GM12875 (cell line): ENCODE data around the gene CEP63.

Experiments
- H3K4me3 ChIP-seq: one replicate; pipeline ENCODE4 v1.5.1; 2011; ENCODE audit warnings: low read depth, low read length, control low read depth
- CTCF ChIP-seq: IDR thresholded peaks from 2 replicates; pipeline ENCODE4 v1.5.1; 2011; ENCODE audit warnings: low read depth, mild to moderate bottlenecking, control low read depth, inconsistent platforms, low read length, moderate library complexity, borderline replicate concordance; ENCODE audit not compliant: insufficient read depth

The CEP63 gene

GRCh38 chr3:134485718-134486576 lies at the start of gene CEP63, which contains the start of gene ANAPC13:
Gene CEP63, plus strand, starts transcription at chr3:134486057. Its CDS starts 9,264 bp downstream, at chr3:134495321.
Gene ANAPC13, minus strand, starts transcription at chr3:134485985. Its CDS starts 3,081 bp downstream, at chr3:134482904.
- H3K4me3 ChIP-seq = peak within 1 kb of the TSS; percentile 70
- TF ChIP-seq CTCF = no peak

- TF ChIP-seq CTCF = no peak
- no peak overlapping the region for H3K4me3 ChIP-seq
These were observed 48.6 kb upstream of the CEP63 start for GRCh38 chr3:134437211-134437752.

GRCh38 chr3:134441321-134441720 lies 44.5 kb upstream of the CEP63 start:
- no peak for TF ChIP-seq CTCF
- no peak overlapping the region for H3K4me3 ChIP-seq

- no peak overlapping the region for H3K4me3 ChIP-seq
- TF ChIP-seq CTCF = no peak
These were observed 44.0 kb upstream of the CEP63 start for GRCh38 chr3:134441821-134442220.

- TF ChIP-seq CTCF = no peak
- no peak overlapping the region for H3K4me3 ChIP-seq
These were observed 40.8 kb upstream of the CEP63 start for GRCh38 chr3:134445095-134445494.

GRCh38 chr3:134445636-134446035 lies 40.2 kb upstream of the CEP63 start:
- no peak overlapping the region for H3K4me3 ChIP-seq

More at GRCh38 chr3:134445636-134446035, 40.2 kb upstream of the CEP63 start:
- no peak for TF ChIP-seq CTCF
